Kidney glomerular epithelial cell (primary cell): ENCODE measurements around the gene GBF1.
A peak's percentile ranks its signal among the peaks of the same experiment; 100 is the strongest.

Experiments
- DNase-seq: peaks from one replicate; lab custom pipeline; 2025; lab: John Stamatoyannopoulos, UW

The GBF1 gene

GRCh38 chr10:102352066-102352715 is 106.9 kb downstream of the GBF1 start:
- peak; percentile 17 for DNase-seq

GRCh38 chr10:102354451-102354850 is 109.1 kb downstream of the GBF1 start:
- no peak for DNase-seq

DNA sequence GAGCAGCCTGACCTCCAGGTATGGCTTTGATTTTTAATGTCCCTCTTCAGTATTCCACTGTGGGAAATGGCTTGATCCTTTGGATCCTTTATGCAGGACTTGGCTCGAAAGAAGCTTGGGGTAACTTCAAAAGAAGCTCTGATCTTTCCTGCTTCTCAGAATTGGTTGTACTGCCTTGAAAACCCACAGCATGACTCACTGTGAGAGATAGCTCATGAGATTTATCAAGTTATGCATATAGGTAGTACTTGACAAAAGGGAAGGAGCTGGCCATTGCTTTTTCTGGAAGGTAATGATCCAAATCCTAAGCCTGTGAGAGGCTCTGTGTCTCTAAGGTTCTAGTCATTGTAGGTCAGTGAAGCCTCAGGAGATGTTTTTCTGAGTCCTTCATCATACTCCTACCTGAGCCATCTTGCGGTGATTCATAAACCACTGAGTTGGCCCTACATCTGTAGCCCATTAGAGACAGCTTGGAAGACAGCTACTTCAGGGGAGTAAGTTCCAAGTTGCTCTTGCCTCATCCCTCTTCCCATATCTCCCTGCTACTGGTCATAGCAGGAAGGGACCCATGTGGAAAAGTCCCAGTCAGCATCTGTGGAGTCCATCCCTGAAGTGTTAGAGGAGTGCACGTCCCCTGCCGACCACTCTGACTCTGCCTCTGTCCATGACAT is 113.5 kb downstream of the GBF1 start:
- no peak for DNase-seq

DNA sequence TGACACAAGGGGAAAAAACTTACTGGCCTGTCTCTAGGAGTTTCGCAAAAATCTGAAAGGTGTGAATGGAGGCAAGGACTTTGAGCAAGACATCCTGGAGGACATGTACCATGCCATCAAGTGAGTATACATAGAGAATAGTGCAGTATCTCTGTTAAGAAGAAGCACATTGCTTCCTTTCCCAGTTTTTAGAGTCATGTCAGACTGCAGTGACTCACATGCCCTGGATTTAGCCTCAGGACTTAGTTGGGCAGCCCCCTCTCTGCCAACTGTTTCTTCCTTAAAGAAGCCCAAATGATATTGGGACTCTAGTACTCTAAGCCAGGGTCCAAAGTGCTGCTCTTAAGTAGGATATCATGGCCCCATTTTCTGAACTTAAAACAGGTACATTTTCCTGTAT is 122.1 kb downstream of the GBF1 start:
- no peak for DNase-seq

DNA sequence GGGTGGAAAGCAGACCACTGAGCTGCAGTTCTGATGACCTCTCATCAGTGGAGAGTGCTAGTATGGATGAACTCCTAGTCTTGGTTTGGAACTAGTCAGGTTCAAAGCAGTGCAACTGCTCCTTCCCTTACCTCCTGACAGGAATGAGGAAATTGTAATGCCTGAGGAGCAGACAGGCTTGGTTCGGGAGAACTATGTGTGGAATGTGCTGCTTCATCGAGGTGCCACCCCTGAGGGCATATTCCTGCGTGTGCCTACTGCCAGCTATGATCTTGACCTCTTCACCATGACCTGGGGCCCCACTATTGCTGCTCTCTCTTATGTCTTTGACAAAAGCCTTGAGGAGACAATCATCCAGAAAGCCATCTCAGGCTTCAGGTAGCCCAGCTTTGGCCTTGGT is 122.7 kb downstream of the GBF1 start:
- DNase-seq = peak; percentile 39

GRCh38 chr10:102371295-102371694 is 126.0 kb downstream of the GBF1 start:
- no peak for DNase-seq

DNA sequence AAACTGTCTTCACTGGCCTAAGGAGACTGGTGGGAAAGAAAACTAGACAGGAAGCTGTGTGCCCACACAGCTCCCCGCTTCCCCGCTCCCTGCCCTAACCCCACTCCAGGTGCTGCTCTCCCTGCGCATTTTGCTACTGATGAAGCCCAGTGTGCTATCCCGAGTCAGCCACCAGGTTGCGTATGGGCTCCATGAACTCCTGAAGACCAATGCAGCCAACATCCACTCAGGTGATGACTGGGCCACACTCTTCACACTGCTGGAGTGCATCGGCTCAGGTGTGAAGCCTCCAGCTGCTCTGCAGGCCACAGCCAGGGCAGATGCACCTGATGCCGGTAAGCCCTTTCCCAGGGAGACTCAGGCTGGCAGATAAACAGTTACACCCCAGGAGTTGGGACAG is 129.9 kb downstream of the GBF1 start:
- DNase-seq = no peak

DNA sequence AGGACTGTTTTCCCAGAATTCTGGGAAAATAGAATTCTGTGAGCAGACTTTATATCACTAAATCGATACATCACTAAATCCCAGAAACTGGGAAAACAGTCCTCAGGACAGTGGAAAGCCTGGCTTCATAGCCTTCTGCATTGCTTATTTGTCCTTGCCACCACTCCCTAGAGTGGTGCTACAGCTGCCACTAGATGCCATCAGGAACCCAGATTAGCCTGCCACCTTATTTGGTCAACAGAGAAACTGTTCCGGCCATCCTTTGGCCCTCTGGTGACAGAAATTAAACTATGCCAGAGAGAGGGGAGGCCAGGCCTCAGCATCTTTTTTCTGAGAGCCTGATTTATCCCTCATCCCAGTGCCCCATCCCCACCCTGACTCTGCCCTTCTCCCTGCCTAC is 130.5 kb downstream of the GBF1 start:
- no peak for DNase-seq

- no peak for DNase-seq
These were observed 131.6 kb downstream of the GBF1 start for GRCh38 chr10:102376901-102377300.

GRCh38 chr10:102379383-102379782 is 134.1 kb downstream of the GBF1 start:
- DNase-seq = no peak

DNA sequence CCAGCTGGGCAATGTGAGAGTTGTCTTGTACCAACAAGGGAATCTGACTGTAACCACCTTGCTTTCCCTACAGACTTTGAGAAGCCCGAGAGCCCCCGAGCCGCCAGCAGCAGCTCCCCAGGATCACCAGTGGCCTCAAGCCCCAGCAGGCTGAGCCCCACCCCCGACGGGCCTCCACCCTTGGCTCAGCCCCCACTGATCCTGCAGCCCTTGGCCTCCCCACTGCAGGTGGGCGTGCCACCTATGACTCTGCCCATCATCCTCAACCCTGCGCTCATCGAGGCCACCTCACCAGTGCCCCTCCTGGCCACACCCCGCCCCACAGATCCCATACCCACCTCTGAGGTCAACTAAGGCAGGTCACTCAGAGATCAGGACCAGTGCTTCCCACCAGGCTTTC is 136.7 kb downstream of the GBF1 start:
- no peak for DNase-seq

GRCh38 chr10:102382871-102383270 is 137.5 kb downstream of the GBF1 start:
- DNase-seq = no peak

DNA sequence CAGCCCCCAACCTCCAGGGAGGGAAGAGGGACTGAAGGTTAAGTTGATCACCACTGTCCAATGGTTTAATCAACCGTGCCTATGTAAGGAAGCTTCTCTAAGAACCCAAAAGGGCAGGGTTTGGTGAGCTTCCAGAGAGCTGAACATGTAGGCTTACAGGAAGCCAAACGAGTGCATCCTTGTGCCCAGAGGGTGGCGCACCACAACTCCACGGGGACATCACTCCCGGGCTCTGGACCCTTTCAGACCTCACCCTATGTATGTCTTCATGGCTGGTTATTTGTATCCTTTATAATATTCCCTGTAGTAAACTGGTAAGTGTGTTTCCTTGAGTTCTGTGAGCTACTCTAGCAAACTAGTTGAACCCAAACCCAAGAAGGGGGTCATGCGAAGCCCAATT is 138.7 kb downstream of the GBF1 start:
- no peak for DNase-seq

DNA sequence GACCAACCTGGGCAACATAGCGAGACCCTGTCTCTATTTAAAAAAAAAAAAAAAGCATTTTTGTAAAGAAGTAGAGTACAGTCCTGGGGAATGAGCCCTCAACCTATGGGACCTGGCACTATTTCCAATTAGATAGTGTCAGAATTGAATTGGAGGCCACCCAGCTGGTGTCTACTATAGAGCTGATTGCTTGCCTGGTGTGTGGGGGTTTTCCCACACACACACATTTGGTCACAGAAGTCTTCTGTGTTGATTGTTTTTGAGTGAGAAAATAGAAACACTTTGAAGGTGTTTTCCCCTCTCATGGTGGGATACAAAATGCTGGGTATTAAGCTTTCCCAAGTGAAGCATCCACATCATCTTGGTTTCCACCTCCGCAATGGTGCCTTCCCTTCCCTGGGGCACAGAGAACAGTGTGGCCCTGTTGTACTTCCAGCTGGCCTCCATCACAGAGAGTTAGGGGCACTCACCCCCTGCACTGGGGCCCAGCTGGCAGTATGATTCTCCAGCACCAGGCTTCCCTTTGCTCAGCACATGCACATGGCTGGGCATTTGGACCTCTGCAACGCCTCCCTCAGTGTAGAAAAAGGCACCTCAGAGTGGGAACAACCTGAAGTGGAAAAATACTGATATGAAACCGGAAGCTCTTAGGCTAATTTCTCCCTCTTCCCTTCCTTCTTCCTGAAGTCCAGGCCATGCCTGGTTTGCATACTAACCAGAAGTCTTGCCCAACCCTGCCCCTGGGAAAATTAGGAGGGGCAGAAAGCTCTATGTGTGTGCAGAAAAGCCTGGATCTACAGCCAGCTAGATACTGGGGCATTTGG is 139.5 kb downstream of the GBF1 start:
- DNase-seq = no peak

- DNase-seq = no peak
These were observed 144.6 kb downstream of the GBF1 start for GRCh38 chr10:102389894-102390293.

GRCh38 chr10:102392306-102392705 is 147.0 kb downstream of the GBF1 start:
- DNase-seq = no peak

- DNase-seq = no peak
These were observed 148.2 kb downstream of the GBF1 start for GRCh38 chr10:102393411-102394078.

- DNase-seq = peak; percentile 88
These were observed 148.9 kb downstream of the GBF1 start for GRCh38 chr10:102394079-102394800.

DNA sequence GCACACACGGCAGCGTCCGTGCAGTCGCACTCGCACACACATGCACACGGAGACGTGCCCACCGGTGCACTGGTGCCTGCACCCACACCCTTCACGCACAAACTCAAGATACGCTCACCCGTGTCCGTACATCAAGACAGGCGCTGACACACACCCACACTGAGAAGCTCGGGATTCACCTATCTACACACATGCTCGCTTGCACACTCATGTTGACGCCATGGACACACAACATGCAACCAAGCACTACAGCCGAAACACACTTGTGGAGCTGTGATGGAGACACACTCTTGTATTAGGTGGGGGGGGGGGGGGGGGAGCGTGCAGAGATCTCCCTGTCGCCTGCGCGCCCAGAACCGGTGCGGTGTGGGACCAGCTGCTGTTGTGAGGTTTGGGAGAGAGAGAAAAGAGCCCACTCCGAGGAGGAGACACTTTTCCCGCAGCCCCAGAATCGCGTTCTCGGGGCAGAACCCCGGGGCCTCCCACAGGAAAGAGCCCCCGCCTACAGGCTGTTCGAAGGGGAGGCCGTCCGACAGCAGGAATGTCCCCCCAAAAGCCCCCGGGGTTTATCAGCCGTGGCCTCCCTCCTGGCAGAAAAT is 149.6 kb downstream of the GBF1 start:
- peak; percentile 60 for DNase-seq

GRCh38 chr10:102395400-102396316 is 150.3 kb downstream of the GBF1 start, which contains the start of gene NFKB2:
TSS of gene NFKB2 (plus strand) at chr10:102395705. CDS start at chr10:102395960, 255 bp downstream.
- DNase-seq = peak; percentile 87
